Osteocyte (in vitro differentiated cells): ENCODE measurements around the gene GSDMA. TPM values are rescaled to one million over a fixed set of nuclear protein-coding genes. Genes with fewer than 3 reads are reported as not detected.

Source experiments
- DNase-seq: peaks from one replicate; pipeline ENCODE4 v3.0.0; 2021; ENCODE audit warnings: mixed read lengths; ENCODE audit not compliant: unreplicated experiment; ENCODE audit errors: extremely low spot score
- H3K27ac Mint-ChIP-seq: one replicate; pipeline ENCODE4 v1.8.0; 2021; ENCODE audit warnings: mild to moderate bottlenecking, mixed read lengths; ENCODE audit not compliant: unreplicated experiment
- H3K27me3 Mint-ChIP-seq: one replicate; pipeline ENCODE4 v1.8.0; 2021; ENCODE audit warnings: mixed read lengths; ENCODE audit not compliant: unreplicated experiment
- H3K36me3 Mint-ChIP-seq: one replicate; pipeline ENCODE4 v1.8.0; 2021; ENCODE audit warnings: mixed read lengths; ENCODE audit not compliant: unreplicated experiment
- H3K4me1 Mint-ChIP-seq: one replicate; pipeline ENCODE4 v1.8.0; 2021; ENCODE audit warnings: mixed read lengths; ENCODE audit not compliant: unreplicated experiment
- H3K4me3 Mint-ChIP-seq: one replicate; pipeline ENCODE4 v1.8.0; 2021; ENCODE audit warnings: mild to moderate bottlenecking, moderate library complexity, mixed read lengths; ENCODE audit not compliant: unreplicated experiment
- H3K9me3 Mint-ChIP-seq: one replicate; pipeline ENCODE4 v1.8.0; 2021; ENCODE audit warnings: mixed read lengths; ENCODE audit not compliant: unreplicated experiment
- CTCF ChIP-seq: fragments of 200-600 bp; sonication (generic); IDR thresholded peaks from 2 replicates; pipeline ENCODE4 v1.5.0; 2021; ENCODE audit warnings: antibody characterized with exemption, mild to moderate bottlenecking, moderate library complexity
- total RNA-seq: library from RNA; stranded (reverse); gene quantifications from 2 replicates; pipeline ENCODE4 v1.2.1, GENCODE V29; 2021

The GSDMA gene
- total RNA-seq, 1 donor from 2014 or later, result not detected

GRCh38 chr17:39924691-39925055, 38.1 kb upstream of the GSDMA start:
- Mint-ChIP-seq H3K4me1 (peaks cover 48% of the 10 kb centered on the region), H3K27ac (peak overlapping the region; percentile 79), H3K4me3 (no peak overlapping the region), H3K9me3 (no peaks in the 10 kb centered on the region), H3K27me3 (no peaks in the 10 kb centered on the region), H3K36me3 (peaks cover 13% of the 10 kb centered on the region)
- no peak for DNase-seq
- peak; percentile 0 for TF ChIP-seq CTCF

- peaks cover 52% of the 10 kb centered on the region for H3K4me1 Mint-ChIP-seq
- H3K27me3 Mint-ChIP-seq, result no peaks in the 10 kb centered on the region
- peak overlapping the region; percentile 87 for H3K27ac Mint-ChIP-seq
- peak overlapping the region; percentile 82 for H3K4me3 Mint-ChIP-seq
- no peak for TF ChIP-seq CTCF
- H3K9me3 Mint-ChIP-seq, result no peaks in the 10 kb centered on the region
- peaks cover 9% of the 10 kb centered on the region for H3K36me3 Mint-ChIP-seq
- DNase-seq, result no peak
Observed at GRCh38 chr17:39925282-39926134, 37.3 kb upstream of the GSDMA start.

- Mint-ChIP-seq H3K27ac (peak overlapping the region; percentile 87), H3K9me3 (no peaks in the 10 kb centered on the region), H3K4me3 (peak overlapping the region; percentile 82), H3K27me3 (no peaks in the 10 kb centered on the region), H3K4me1 (peaks cover 52% of the 10 kb centered on the region), H3K36me3 (peaks cover 7% of the 10 kb centered on the region)
- no peak for DNase-seq
- TF ChIP-seq CTCF, result no peak
Observed at GRCh38 chr17:39926135-39926587, 36.6 kb upstream of the GSDMA start.

GRCh38 chr17:39926588-39927100, 36.2 kb upstream of the GSDMA start:
- no peak for DNase-seq
- H3K36me3 Mint-ChIP-seq, result peaks cover 7% of the 10 kb centered on the region
- H3K27me3 Mint-ChIP-seq, result no peaks in the 10 kb centered on the region
- no peaks in the 10 kb centered on the region for H3K9me3 Mint-ChIP-seq
- peaks cover 52% of the 10 kb centered on the region for H3K4me1 Mint-ChIP-seq
- no peak for TF ChIP-seq CTCF
- H3K4me3 Mint-ChIP-seq, result peak overlapping the region; percentile 82
- H3K27ac Mint-ChIP-seq, result peak overlapping the region; percentile 87

GRCh38 chr17:39927101-39927928, 35.5 kb upstream of the GSDMA start, which contains the start of the genes LRRC3C and ORMDL3:
Gene LRRC3C (plus strand): TSS chr17:39927732. CDS start chr17:39941524, 13,792 bp downstream.
Gene ORMDL3 (minus strand): TSS chr17:39927601. CDS start chr17:39924203, 3,398 bp downstream.
- TF ChIP-seq CTCF, result no peak
- Mint-ChIP-seq H3K27me3 (no peaks in the 10 kb centered on the region), H3K27ac (peak within 1 kb of the TSS; percentile 87), H3K4me3 (peak within 1 kb of the TSS; percentile 82), H3K9me3 (no peaks in the 10 kb centered on the region), H3K36me3 (peaks cover 2% of the 10 kb centered on the region), H3K4me1 (peaks cover 52% of the 10 kb centered on the region)
- peak; percentile 98 for DNase-seq
